Neural progenitor cell (in vitro differentiated cells): ENCODE results near the gene BMERB1. TPM values are rescaled to one million over a fixed set of nuclear protein-coding genes. Genes with fewer than 3 reads are reported as not detected.

ENCODE experiments used
- DNase-seq: peaks from one replicate; pipeline ENCODE4 v3.0.0-alpha.2; 2016; ENCODE audit warnings: low spot score
- H2AFZ ChIP-seq: fragments of 200-600 bp; sonication (generic); replicated peaks from 2 replicates; pipeline ENCODE4 v1.6.1; 2016; ENCODE audit warnings: antibody characterized with exemption
- H3F3A ChIP-seq: fragments of 200-600 bp; sonication (generic); 2 replicates; pipeline ENCODE4 v1.6.1; 2016; ENCODE audit warnings: antibody characterized with exemption, low read depth
- H3K27ac ChIP-seq: fragments of 200-600 bp; sonication (generic); 2 replicates; pipeline ENCODE4 v1.5.1; 2016; ENCODE audit warnings: mild to moderate bottlenecking
- H3K27me3 ChIP-seq: fragments of 200-600 bp; sonication (generic); 2 replicates; pipeline ENCODE4 v1.6.1; 2016; ENCODE audit warnings: mild to moderate bottlenecking, moderate library complexity
- H3K36me3 ChIP-seq: fragments of 200-600 bp; sonication (generic); 2 replicates; pipeline ENCODE4 v1.5.1; 2016
- H3K4me1 ChIP-seq: fragments of 200-600 bp; sonication (generic); 2 replicates; pipeline ENCODE4 v1.6.1; 2016; ENCODE audit warnings: mixed run types
- H3K4me2 ChIP-seq: fragments of 200-600 bp; sonication (generic); 2 replicates; pipeline ENCODE4 v1.6.1; 2016
- H3K4me3 ChIP-seq: fragments of 200-600 bp; sonication (generic); 2 replicates; pipeline ENCODE4 v1.5.1; 2016
- H3K79me2 ChIP-seq: fragments of 200-600 bp; sonication (generic); 2 replicates; pipeline ENCODE4 v1.6.1; 2016; ENCODE audit warnings: low read depth
- H3K9ac ChIP-seq: fragments of 200-600 bp; sonication (generic); 2 replicates; pipeline ENCODE4 v1.6.1; 2016
- H3K9me3 ChIP-seq: fragments of 200-600 bp; sonication (generic); 2 replicates; pipeline ENCODE4 v1.5.1; 2016; ENCODE audit warnings: low read depth
- H4K20me1 ChIP-seq: fragments of 200-600 bp; sonication (generic); 2 replicates; pipeline ENCODE4 v1.6.1; 2016; ENCODE audit warnings: low read depth
- H3K27ac Mint-ChIP-seq: 3 replicates; pipeline ENCODE4 v1.8.0; 2021; ENCODE audit warnings: mixed read lengths
- H3K27me3 Mint-ChIP-seq: 2 replicates; pipeline ENCODE4 v1.8.0; 2022; ENCODE audit warnings: low read depth, mild to moderate bottlenecking, inconsistent platforms, moderate library complexity, mixed read lengths; ENCODE audit not compliant: insufficient read depth
- H3K36me3 Mint-ChIP-seq: 3 replicates; pipeline ENCODE4 v1.8.0; 2021; ENCODE audit warnings: mixed read lengths
- H3K4me1 Mint-ChIP-seq: 3 replicates; pipeline ENCODE4 v1.8.0; 2021; ENCODE audit warnings: mixed read lengths
- H3K4me3 Mint-ChIP-seq: 3 replicates; pipeline ENCODE4 v1.8.0; 2021; ENCODE audit warnings: mild to moderate bottlenecking, moderate library complexity, mixed read lengths
- H3K9me3 Mint-ChIP-seq: 3 replicates; pipeline ENCODE4 v1.8.0; 2020; ENCODE audit warnings: mixed read lengths
- CTCF ChIP-seq: fragments of 200-600 bp; sonication (generic); IDR thresholded peaks from 2 replicates; pipeline ENCODE4 v1.5.1; 2017; ENCODE audit warnings: antibody characterized with exemption, mild to moderate bottlenecking
- EZH2 ChIP-seq: fragments of 200-600 bp; sonication (generic); IDR thresholded peaks from 2 replicates; pipeline ENCODE4 v1.6.1; 2017; ENCODE audit warnings: antibody characterized with exemption, mild to moderate bottlenecking, moderate library complexity
- EZH2phosphoT487 ChIP-seq: fragments of 200-600 bp; sonication (generic); IDR thresholded peaks from 2 replicates; pipeline ENCODE4 v1.6.1; 2017; ENCODE audit warnings: antibody characterized with exemption
- total RNA-seq: library from RNA; depleted of rRNA; stranded (reverse); fragments of >200 nt; gene quantifications from 2 replicates; pipeline ENCODE4 v1.2.3, GENCODE V29; 2015; ENCODE audit warnings: low replicate concordance

Gene BMERB1
- total RNA-seq, 1 donor from 2014 or later: 39.0 TPM

- Histone ChIP-seq H3K9me3 (no peaks in the 10 kb centered on the region), H3K4me3 (no peak overlapping the region), H3K4me2 (no peak overlapping the region), H4K20me1 (no peaks in the 10 kb centered on the region), H3K9ac (no peak overlapping the region), H3K79me2 (no peaks in the 10 kb centered on the region), H3F3A (peaks cover 7% of the 10 kb centered on the region), H3K4me1 (peaks cover 8% of the 10 kb centered on the region), H3K27ac (no peak overlapping the region), H3K36me3 (no peaks in the 10 kb centered on the region), H2AFZ (no peak overlapping the region), H3K27me3 (no peaks in the 10 kb centered on the region)
- peaks cover 23% of the 10 kb centered on the region for H3K36me3 Mint-ChIP-seq
- TF ChIP-seq CTCF: no peak
- TF ChIP-seq EZH2phosphoT487: no peak
- TF ChIP-seq EZH2: no peak
- no peaks in the 10 kb centered on the region for H3K4me1 Mint-ChIP-seq
- DNase-seq: no peak
- H3K4me3 Mint-ChIP-seq: no peak overlapping the region
- no peaks in the 10 kb centered on the region for H3K27me3 Mint-ChIP-seq
- peaks cover 2% of the 10 kb centered on the region for H3K9me3 Mint-ChIP-seq
- H3K27ac Mint-ChIP-seq: no peak overlapping the region
These were observed 144.4 kb downstream of the BMERB1 start for GRCh38 chr16:15578824-15579223.

- TF ChIP-seq CTCF: no peak
- TF ChIP-seq EZH2: no peak
- TF ChIP-seq EZH2phosphoT487: no peak
- H3K9ac ChIP-seq: no peak overlapping the region
- peaks cover 5% of the 10 kb centered on the region for H3K4me1 ChIP-seq
- no peak for DNase-seq
- H4K20me1 ChIP-seq: no peaks in the 10 kb centered on the region
- no peak overlapping the region for H3K4me3 Mint-ChIP-seq
- no peak overlapping the region for H2AFZ ChIP-seq
- H3K4me3 ChIP-seq: no peak overlapping the region
- H3K27ac Mint-ChIP-seq: no peak overlapping the region
- peaks cover 5% of the 10 kb centered on the region for H3F3A ChIP-seq
- no peaks in the 10 kb centered on the region for H3K27me3 Mint-ChIP-seq
- no peak overlapping the region for H3K4me2 ChIP-seq
- no peaks in the 10 kb centered on the region for H3K4me1 Mint-ChIP-seq
- H3K27me3 ChIP-seq: no peaks in the 10 kb centered on the region
- H3K36me3 Mint-ChIP-seq: peaks cover 44% of the 10 kb centered on the region
- peaks cover 8% of the 10 kb centered on the region for H3K9me3 ChIP-seq
- H3K79me2 ChIP-seq: no peaks in the 10 kb centered on the region
- H3K36me3 ChIP-seq: no peaks in the 10 kb centered on the region
- peaks cover 17% of the 10 kb centered on the region for H3K9me3 Mint-ChIP-seq
- H3K27ac ChIP-seq: no peak overlapping the region
These were observed 146.9 kb downstream of the BMERB1 start for GRCh38 chr16:15581127-15581815.

- Mint-ChIP-seq H3K36me3 (peaks cover 62% of the 10 kb centered on the region), H3K9me3 (peaks cover 22% of the 10 kb centered on the region), H3K4me3 (no peak overlapping the region), H3K27me3 (no peaks in the 10 kb centered on the region), H3K4me1 (no peaks in the 10 kb centered on the region), H3K27ac (no peak overlapping the region)
- H3K27ac ChIP-seq: no peak overlapping the region
- H3K9ac ChIP-seq: no peak overlapping the region
- H4K20me1 ChIP-seq: no peaks in the 10 kb centered on the region
- DNase-seq: no peak
- H3K36me3 ChIP-seq: no peaks in the 10 kb centered on the region
- TF ChIP-seq EZH2: no peak
- no peak for TF ChIP-seq EZH2phosphoT487
- TF ChIP-seq CTCF: no peak
- no peak overlapping the region for H2AFZ ChIP-seq
- no peaks in the 10 kb centered on the region for H3K79me2 ChIP-seq
- no peaks in the 10 kb centered on the region for H3K27me3 ChIP-seq
- no peaks in the 10 kb centered on the region for H3K4me1 ChIP-seq
- no peak overlapping the region for H3K4me2 ChIP-seq
- H3F3A ChIP-seq: no peaks in the 10 kb centered on the region
- no peak overlapping the region for H3K4me3 ChIP-seq
- peaks cover 8% of the 10 kb centered on the region for H3K9me3 ChIP-seq
These were observed 149.1 kb downstream of the BMERB1 start for GRCh38 chr16:15583526-15583925.
